ENCODE measurements around the gene HIRA. TPM values are rescaled to one million over a fixed set of nuclear protein-coding genes. Genes with fewer than 3 reads are reported as not detected.

HIRA gene
- total RNA-seq, 2 experiments from 2014 or later = 31.2 to 55.7 TPM

DNA sequence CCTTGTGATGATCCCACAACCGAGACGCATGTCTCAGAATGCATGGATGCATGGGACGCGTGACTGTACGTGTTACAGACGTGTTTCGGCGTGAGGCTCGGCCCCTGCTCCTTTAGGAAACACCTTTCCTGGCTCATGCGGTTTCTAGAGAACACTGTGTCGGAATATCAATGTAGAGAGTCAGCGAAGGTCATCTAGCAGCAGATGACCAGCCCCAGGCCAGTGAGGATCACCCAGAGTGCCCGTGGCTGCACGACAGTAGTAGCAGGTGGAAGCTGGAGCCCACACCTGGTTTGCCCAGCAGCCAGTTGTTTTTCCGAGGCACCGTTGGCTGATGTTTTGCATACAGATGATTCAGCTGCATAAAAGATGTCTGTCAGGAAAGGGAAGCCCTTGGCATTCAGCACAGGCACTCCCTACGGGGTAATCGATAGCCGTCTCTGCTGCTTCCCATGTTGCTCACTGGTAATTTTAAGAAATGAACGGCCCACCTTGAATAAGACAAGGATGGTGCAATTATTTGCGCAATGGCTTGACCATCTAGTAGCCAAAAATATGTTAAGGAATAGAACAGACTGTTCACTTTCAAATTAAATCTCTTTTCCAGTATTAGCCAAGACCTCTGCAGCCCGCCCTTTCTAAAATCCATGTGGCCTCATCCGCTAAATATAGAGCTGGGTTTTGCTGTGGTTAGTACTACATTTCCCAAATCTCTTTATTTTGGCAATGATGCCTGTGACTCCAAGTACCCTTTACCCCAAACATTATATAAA lies 138.9 kb downstream of the HIRA start:
- CTCF ChIA-PET (ENCODE audit: unreplicated experiment) = no interaction called here
- no peaks in the 10 kb centered on the region for H4K20me1 ChIP-seq (ENCODE audit: insufficient read depth, low read length)
- peak overlapping the region; percentile 99 for H2AFZ ChIP-seq (ENCODE audit: low read length)
- intact Hi-C loops (cut with micrococcal nuclease; ENCODE audit: unreplicated experiment) = loop anchor here (5.0 kb wide), 1 partner anchor 115 kb away; the partner anchor contains the start of gene SLC25A1
- TF ChIP-seq EZH2phosphoT487 (IDR thresholded peaks at IDR 0.05; ENCODE audit: borderline replicate concordance, low read depth, low read length) = no peak
- TF ChIP-seq, protein P1, sequence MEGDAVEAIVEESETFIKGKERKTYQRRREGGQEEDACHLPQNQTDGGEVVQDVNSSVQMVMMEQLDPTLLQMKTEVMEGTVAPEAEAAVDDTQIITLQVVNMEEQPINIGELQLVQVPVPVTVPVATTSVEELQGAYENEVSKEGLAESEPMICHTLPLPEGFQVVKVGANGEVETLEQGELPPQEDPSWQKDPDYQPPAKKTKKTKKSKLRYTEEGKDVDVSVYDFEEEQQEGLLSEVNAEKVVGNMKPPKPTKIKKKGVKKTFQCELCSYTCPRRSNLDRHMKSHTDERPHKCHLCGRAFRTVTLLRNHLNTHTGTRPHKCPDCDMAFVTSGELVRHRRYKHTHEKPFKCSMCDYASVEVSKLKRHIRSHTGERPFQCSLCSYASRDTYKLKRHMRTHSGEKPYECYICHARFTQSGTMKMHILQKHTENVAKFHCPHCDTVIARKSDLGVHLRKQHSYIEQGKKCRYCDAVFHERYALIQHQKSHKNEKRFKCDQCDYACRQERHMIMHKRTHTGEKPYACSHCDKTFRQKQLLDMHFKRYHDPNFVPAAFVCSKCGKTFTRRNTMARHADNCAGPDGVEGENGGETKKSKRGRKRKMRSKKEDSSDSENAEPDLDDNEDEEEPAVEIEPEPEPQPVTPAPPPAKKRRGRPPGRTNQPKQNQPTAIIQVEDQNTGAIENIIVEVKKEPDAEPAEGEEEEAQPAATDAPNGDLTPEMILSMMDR (conservative IDR thresholded peaks at IDR 0.05; ENCODE audit: low read length) = no peak
- peak overlapping the region; percentile 89 for H3K4me2 ChIP-seq (ENCODE audit: low read length)
- peaks cover 16% of the 10 kb centered on the region for H3K4me1 ChIP-seq (ENCODE audit: insufficient read depth, low read length, poor library complexity, severe bottlenecking)
- POLR2A ChIA-PET = interaction anchor here (0.5 kb wide), 1 partner anchor 87 kb away, joined by 3 read pairs; no protein-coding TSS in a partner anchor
- H3K27ac ChIP-seq (ENCODE audit: low read depth, low read length, poor library complexity, severe bottlenecking) = no peak overlapping the region
- H3K79me2 ChIP-seq (ENCODE audit: insufficient read depth, low read depth, low read length) = no peaks in the 10 kb centered on the region
- no peaks in the 10 kb centered on the region for H3K9me3 ChIP-seq (ENCODE audit: low read length)
- peak; percentile 54 for DNase-seq (ENCODE audit: low spot score)
- no peaks in the 10 kb centered on the region for H3K36me3 ChIP-seq (ENCODE audit: insufficient read depth, low read length)
- H3K9me2 ChIP-seq (ENCODE audit: insufficient read depth, low read length) = no peaks in the 10 kb centered on the region
- peak overlapping the region; percentile 73 for H3K4me3 ChIP-seq (ENCODE audit: low read depth, low read length, poor library complexity, severe bottlenecking)
- no TSS peak for BruUV-seq (replicated peaks)

DNA sequence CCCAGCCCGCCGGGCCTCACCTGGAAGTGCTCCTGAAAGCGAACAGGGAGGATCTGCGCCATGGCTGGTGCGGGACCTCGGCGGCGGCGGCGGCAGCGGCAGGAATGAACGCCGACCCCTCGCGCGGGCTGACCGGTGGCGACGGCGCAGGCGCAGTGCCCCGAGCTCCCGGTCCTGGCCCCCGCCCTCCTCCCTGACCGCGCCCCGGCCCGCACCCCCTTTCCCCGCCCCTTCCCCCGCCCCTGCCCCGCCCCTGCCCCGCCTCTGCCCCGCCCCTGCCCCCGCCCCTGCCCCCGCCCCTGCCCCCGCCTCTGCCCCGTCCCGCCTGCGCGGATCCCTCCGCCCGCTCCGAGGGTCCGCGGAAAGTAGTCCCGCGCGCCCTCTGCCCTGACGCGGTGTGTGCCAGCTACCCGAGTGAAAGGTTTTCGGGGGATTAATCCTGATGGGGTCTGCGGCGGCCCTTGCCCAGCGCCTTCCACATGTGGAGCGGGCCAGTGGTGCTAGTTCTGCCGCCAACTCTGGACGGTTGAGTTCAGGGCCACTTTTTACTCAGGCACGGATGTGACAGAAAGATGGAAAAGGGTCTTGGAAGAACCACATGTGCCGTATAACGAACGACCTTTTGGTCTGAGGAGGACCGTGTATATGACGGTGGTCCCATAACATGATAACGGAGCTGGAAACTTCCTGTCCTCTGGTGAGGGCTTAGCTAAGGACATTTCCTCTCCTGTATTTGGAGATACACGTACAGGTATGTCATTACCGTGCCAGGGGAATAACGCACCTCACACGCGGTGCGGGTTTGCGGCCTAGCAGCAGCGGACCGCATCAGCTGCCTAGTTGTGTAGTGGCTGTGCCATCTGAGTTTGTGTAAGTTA lies 139.7 kb downstream of the HIRA start, which contains the start of gene CLTCL1:
Gene CLTCL1, minus strand, starts transcription at position 140 of the 878 bp plus-strand sequence. Its CDS starts 78 bp downstream, at position 62.
- Histone ChIP-seq H4K20me1 (ENCODE audit: insufficient read depth, low read length) (no peaks in the 10 kb centered on the region), H3K27ac (ENCODE audit: low read depth, low read length, poor library complexity, severe bottlenecking) (no peak within 1 kb of the TSS), H3K4me3 (ENCODE audit: low read depth, low read length, poor library complexity, severe bottlenecking) (peak within 1 kb of the TSS; percentile 74), H2AFZ (ENCODE audit: low read length) (peak within 1 kb of the TSS; percentile 99), H3K9me2 (ENCODE audit: insufficient read depth, low read length) (no peaks in the 10 kb centered on the region), H3K36me3 (ENCODE audit: insufficient read depth, low read length) (no peaks in the 10 kb centered on the region), H3K4me1 (ENCODE audit: insufficient read depth, low read length, poor library complexity, severe bottlenecking) (peaks cover 16% of the 10 kb centered on the region), H3K9me3 (ENCODE audit: low read length) (no peaks in the 10 kb centered on the region), H3K4me2 (ENCODE audit: low read length) (peak within 1 kb of the TSS; percentile 89), H3K79me2 (ENCODE audit: insufficient read depth, low read depth, low read length) (no peaks in the 10 kb centered on the region)
- DNase-seq (ENCODE audit: low spot score) = peak; percentile 82
- TF ChIP-seq, protein P1 (conservative IDR thresholded peaks at IDR 0.05; ENCODE audit: low read length) = no peak
- TF ChIP-seq EZH2phosphoT487 (IDR thresholded peaks at IDR 0.05; ENCODE audit: borderline replicate concordance, low read depth, low read length) = no peak
- no TSS peak for BruUV-seq (replicated peaks)
- CTCF ChIA-PET (ENCODE audit: unreplicated experiment) = interaction anchor here (0.6 kb wide), 2 partner anchors 114 to 1214 kb away, joined by 3 to 4 read pairs; no protein-coding TSS in a partner anchor
- POLR2A ChIA-PET = interaction anchor here (0.5 kb wide), 1 partner anchor 86 kb away, joined by 3 read pairs; no protein-coding TSS in a partner anchor
- intact Hi-C loops (cut with micrococcal nuclease; ENCODE audit: unreplicated experiment) = loop anchor here (5.0 kb wide), 1 partner anchor 115 kb away; the partner anchor contains the start of gene SLC25A1

All from OCI-LY7 (cell line).